C4-2B (cell line): Measurements from ENCODE around the gene BPGM.

Experiments
- CTCF ChIP-seq: fragments of 450-650 bp; conservative IDR thresholded peaks from 2 replicates; pipeline ENCODE4 v1.5.1; 2017; ENCODE audit warnings: mild to moderate bottlenecking
- ZFX ChIP-seq: fragments of 450-650 bp; IDR thresholded peaks from 2 replicates; pipeline ENCODE4 v1.6.1; 2017

GRCh38 chr7:134645935-134646334 is 718 bp upstream of the BPGM start:
- TF ChIP-seq CTCF = no peak
- TF ChIP-seq ZFX = no peak
